NCI-H2107 (cell line): ENCODE data around the gene SNRPN.
A peak's percentile ranks its signal among the peaks of the same experiment; 100 is the strongest.
"Not testable (repeated sequence)": the region's sequence is repeated elsewhere in the genome, so short reads cannot be mapped to it uniquely, and the experiment has no call there.

Experiments used
- DNase-seq: peaks from one replicate; lab custom pipeline; 2025; lab: John Stamatoyannopoulos, UW

The SNRPN gene

GRCh38 chr15:24954783-24955530 is at the start of gene SNRPN, which contains the start of gene SNURF:
Gene SNRPN, plus strand, starts transcription at chr15:24954987. Its CDS starts 19,467 bp downstream, at chr15:24974454.
Gene SNURF, plus strand, starts transcription at chr15:24954987. Its CDS starts 62 bp downstream, at chr15:24955049.
- peak; percentile 18 for DNase-seq

- DNase-seq: no peak
These were observed 38.3 kb upstream of the SNRPN start for GRCh38 chr15:24916305-24917009.

DNA sequence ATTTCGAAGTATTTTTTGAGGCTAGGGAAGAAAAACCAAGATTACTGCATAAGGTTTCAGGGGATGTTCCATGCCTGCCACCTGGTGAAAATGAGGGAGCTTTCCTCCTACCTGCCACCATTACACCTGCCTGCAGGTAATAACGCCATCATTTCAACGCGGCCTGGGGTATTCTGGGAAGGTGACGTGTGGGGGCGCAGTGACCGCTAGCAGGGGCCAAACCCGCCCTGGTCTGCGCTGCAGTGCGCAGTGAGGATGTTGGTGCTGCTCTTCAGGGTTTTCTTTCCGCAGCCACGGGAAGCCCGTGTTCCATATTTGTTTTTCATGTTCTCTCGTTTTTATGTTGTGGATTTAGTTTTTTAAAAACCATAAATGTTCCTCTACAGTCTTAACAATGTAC is 37.4 kb upstream of the SNRPN start:
- no peak for DNase-seq

- no peak for DNase-seq
These were observed 35.3 kb upstream of the SNRPN start for GRCh38 chr15:24919446-24919845.

GRCh38 chr15:24922781-24923180 is 32.0 kb upstream of the SNRPN start:
- DNase-seq: not testable (repeated sequence)

- DNase-seq: no peak
These were observed 30.6 kb upstream of the SNRPN start for GRCh38 chr15:24924153-24924552.

- DNase-seq: no peak
These were observed 30.2 kb upstream of the SNRPN start for GRCh38 chr15:24924621-24925020.

- not testable (repeated sequence) for DNase-seq
These were observed 22.7 kb upstream of the SNRPN start for GRCh38 chr15:24931874-24932732.

DNA sequence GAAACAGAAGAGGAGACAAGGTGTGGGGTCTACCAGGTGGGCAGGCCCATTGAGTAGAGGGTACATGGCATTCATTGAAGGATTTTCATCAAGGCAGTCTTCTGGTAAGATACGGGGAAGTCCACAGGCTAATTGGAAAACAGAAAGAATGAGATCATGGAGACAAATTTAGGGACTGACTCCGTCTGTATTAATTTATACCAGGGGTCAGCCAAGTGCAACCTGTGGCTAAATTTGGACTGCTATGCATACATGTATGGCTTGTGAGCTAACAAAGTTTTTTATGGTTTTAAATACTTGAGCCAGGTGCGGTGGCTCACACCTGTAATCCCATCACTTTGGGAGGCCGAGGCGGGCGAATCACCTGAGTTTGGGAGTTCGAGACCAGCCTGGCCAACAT is 21.1 kb upstream of the SNRPN start:
- no peak for DNase-seq

DNA sequence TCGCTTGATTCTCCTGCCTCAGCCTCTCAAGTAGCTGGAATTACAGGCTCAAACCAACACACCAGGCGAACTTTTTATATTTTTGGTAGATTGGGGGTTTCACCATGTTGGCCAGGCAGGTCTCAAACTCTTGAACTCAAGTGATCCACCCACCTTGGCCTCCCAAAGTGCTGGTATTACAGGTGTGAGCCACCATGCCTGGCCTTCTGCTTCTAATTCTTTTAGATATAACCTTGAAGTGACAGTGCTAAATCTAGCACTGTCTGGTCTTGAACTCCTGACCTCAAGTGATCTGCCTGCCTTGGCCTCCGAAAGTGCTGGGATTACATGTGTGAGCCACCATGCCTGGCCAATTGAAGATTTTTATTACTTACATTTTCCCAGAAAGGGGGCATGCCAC is 16.6 kb upstream of the SNRPN start:
- not testable (repeated sequence) for DNase-seq

- DNase-seq: no peak
These were observed 14.6 kb upstream of the SNRPN start for GRCh38 chr15:24940236-24940635.

DNA sequence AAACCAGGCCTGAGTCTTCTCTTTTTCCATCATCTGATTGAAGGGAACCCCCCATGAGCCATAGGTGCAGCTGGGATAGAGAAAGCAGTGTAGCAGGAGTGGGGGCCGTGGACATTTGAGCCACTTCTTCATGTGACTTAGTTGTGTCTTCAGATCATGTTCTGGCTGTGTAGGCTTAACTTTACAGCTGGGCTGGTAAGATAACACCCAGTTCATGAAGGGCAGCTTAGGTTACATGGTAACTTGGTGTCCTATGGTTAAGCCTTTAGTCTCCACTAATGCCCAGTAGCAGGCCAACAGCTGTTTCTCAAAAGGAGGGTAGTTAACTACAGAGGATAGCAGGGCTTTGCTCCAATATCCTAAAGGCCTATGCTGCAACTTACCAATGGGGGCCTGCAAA is 11.4 kb upstream of the SNRPN start:
- no peak for DNase-seq

- no peak for DNase-seq
These were observed 9.8 kb upstream of the SNRPN start for GRCh38 chr15:24944954-24945353.

GRCh38 chr15:24945711-24946110 is 9.1 kb upstream of the SNRPN start:
- no peak for DNase-seq

GRCh38 chr15:24948495-24948894 is 6.3 kb upstream of the SNRPN start:
- DNase-seq: no peak

- no peak for DNase-seq
These were observed 739 bp downstream of the SNRPN start for GRCh38 chr15:24955531-24955921.

DNA sequence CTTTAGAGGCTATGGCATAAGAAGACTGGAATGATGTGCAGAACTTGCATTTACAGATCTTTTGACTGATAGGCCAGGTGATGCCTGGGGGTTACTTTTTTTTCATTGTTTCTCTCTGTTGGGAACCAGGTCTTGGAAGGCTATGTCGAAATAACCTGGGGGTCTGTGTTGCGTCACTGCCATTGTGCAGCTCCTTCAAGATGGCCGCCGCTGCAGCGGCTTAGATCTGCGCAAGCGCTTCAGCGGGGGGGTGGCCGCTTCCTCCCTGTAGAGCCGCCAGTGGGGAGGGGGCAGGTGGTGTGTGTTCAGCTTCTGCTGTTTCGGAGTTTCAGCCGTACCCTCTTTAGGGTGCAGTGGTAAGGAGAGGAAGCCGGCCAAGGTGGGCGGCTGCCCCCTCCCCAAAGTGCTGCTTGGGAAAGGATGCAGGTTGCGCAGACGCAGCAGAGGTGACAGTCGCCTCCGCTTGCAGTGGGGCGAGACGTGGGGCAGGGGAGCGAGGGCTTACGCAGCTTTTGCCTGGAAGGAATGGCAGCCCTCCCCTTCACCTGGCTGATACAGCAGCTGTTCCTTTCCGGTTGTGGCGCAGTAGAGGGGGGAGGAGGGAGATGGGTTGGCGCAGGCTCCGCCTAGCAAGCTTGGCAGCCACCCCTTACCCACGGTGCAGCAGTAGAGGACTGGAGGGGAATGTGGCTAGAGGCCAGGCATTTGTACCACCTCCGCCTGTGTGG is 1.5 kb downstream of the SNRPN start:
- peak; percentile 67 for DNase-seq

- DNase-seq: no peak
These were observed 2.9 kb downstream of the SNRPN start for GRCh38 chr15:24957691-24958090.

- DNase-seq: no peak
These were observed 7.2 kb downstream of the SNRPN start for GRCh38 chr15:24961967-24962366.

DNA sequence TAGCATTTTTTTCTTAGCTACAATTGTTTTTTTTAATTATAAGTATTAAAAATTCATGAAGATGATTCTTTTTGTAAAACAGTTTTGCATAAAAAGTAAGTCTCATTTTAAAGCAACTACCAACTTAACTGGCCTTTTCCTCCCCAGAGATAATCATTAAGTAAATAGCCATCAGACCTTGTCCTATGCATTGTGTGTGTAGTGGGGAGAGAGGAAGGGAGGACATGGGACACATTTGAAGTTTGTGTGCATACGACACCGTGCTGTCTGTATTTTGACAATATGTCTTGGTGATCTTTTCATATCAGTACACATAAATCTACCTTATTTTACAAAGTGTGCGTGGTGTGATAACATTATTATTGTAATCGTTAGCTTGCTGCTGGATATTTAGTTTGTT is 8.1 kb downstream of the SNRPN start:
- DNase-seq: no peak

- DNase-seq: no peak
These were observed 11.7 kb downstream of the SNRPN start for GRCh38 chr15:24966364-24967103.
